ENCODE data around the gene NDUFC1. TPM values are rescaled to one million over a fixed set of nuclear protein-coding genes. Genes with fewer than 3 reads are reported as not detected.

The NDUFC1 gene
- total RNA-seq, 1 experiment from 2014 or later: 59.1 TPM

DNA sequence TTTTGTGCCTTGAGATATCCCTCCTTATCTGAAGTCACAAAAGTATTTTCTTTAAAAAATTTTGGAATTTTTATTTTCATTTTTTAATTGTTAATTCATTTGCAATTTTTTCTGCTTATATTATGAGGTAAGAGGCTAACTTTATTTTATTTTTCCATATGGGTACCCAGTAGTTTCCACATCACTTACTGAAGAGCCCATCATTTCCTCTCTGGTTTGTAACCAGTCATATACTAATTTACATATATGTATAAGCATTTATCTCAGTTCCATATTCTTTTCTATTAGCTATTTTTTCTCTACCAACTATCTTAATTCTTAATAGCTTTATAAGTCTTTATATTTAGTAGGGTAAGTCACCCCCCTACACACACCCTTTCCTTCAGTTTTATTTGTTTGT is 49.2 kb downstream of the NDUFC1 start:
- Mint-ChIP-seq H3K4me1 (0 out of 4 replicates have a peak, but pooled peaks cover 0 to 2% of the 10 kb centered on the region in 2 experiments), H3K27ac (no peak overlapping the region), H3K36me3 (ENCODE audit: insufficient read depth in 1 of 3, low read depth in 3 of 3) (no peaks in the 10 kb centered on the region), H3K9me3 (no peaks in the 10 kb centered on the region), H3K4me3 (no peak overlapping the region), H3K27me3 (ENCODE audit: low read depth) (no peaks in the 10 kb centered on the region)
- Histone ChIP-seq H2BK20ac (ENCODE audit: low read depth, low read length, poor library complexity, severe bottlenecking) (no peak overlapping the region), H2BK120ac (ENCODE audit: low read depth, low read length, poor library complexity, severe bottlenecking) (no peak overlapping the region), H3K79me1 (ENCODE audit: insufficient read depth, low read depth, low read length, poor library complexity, severe bottlenecking) (no peaks in the 10 kb centered on the region), H2AK5ac (ENCODE audit: insufficient read length, low read length) (no peak overlapping the region), H4K5ac (ENCODE audit: insufficient read length, low read depth, low read length) (no peak overlapping the region), H3K79me2 (ENCODE audit: insufficient read depth, low read length) (no peaks in the 10 kb centered on the region), H2BK12ac (ENCODE audit: insufficient read length, low read depth, low read length) (no peak overlapping the region), H3K27me3 (ENCODE audit: insufficient read depth, low read length) (no peaks in the 10 kb centered on the region), H3K56ac (ENCODE audit: insufficient read length, low read depth, low read length) (no peak overlapping the region), H3K23ac (ENCODE audit: insufficient read length, low read depth, low read length) (no peak overlapping the region), H4K20me1 (ENCODE audit: control insufficient read depth, insufficient read depth, insufficient read length) (no peaks in the 10 kb centered on the region), H2AFZ (ENCODE audit: low read length) (no peak overlapping the region), H3K4ac (ENCODE audit: low read depth, low read length) (no peak overlapping the region), H4K8ac (replicated peaks; ENCODE audit: insufficient read length, low read depth, low read length) (no peak overlapping the region), H3K18ac (ENCODE audit: insufficient read length, low read depth, low read length) (no peak overlapping the region), H3K27ac (ENCODE audit: insufficient read length, low read depth, low read length) (no peak overlapping the region), H4K91ac (ENCODE audit: insufficient read length, low read depth, low read length) (no peak overlapping the region), H3K9me3 (ENCODE audit: control insufficient read depth, low read depth, low read length) (no peaks in the 10 kb centered on the region), H3K4me1 (ENCODE audit: insufficient read depth, low read length) (no peaks in the 10 kb centered on the region), H2BK5ac (ENCODE audit: insufficient read length, low read length) (no peak overlapping the region), H3K9ac (ENCODE audit: extremely low read depth, insufficient read length, low read length) (no peak overlapping the region), H3T11ph (ENCODE audit: low read length) (no peak overlapping the region), H2BK15ac (ENCODE audit: low read depth, low read length) (no peak overlapping the region), H3K4me2 (ENCODE audit: insufficient read depth, insufficient read length, low read length) (no peak overlapping the region), H3K14ac (ENCODE audit: insufficient read depth, low read length) (no peak overlapping the region), H3K23me2 (ENCODE audit: insufficient read length, low read depth, low read length, poor library complexity, severe bottlenecking) (no peaks in the 10 kb centered on the region)
- no peak for DNase-seq
- no peak for TF ChIP-seq CTCF (conservative IDR thresholded peaks at IDR 0.05)

All from H9 (cell line).